HEK293 (cell line): ENCODE results near the gene BAHD1.

Experiments
- CTCF ChIP-seq: fragments of 450-650 bp; formaldehyde crosslinking; IDR thresholded peaks from 2 replicates; pipeline ENCODE4 v1.5.1; 2016; ENCODE audit warnings: missing biosample characterization, missing genetic modification characterization
- ZNF792 ChIP-seq: fragments of 450-650 bp; formaldehyde crosslinking; IDR thresholded peaks from 2 replicates; pipeline ENCODE4 v1.5.1; 2016; ENCODE audit warnings: missing biosample characterization, missing genetic modification characterization

GRCh38 chr15:40499931-40500330, 59.2 kb downstream of the BAHD1 start:
- TF ChIP-seq CTCF (tag by site-specific recombination) (no peak), ZNF792 (tag by site-specific recombination) (no peak)
